Suppressor macrophage (primary cell): Measurements from ENCODE around the gene LTV1.
"Not testable (repeated sequence)": the region's sequence is repeated elsewhere in the genome, so short reads cannot be mapped to it uniquely, and the experiment has no call there.

ENCODE experiments used
- DNase-seq, 4 experiments: peaks; one replicate each; pipeline ENCODE4 v3.0.0-alpha.2; 2020 to 2022
- total RNA-seq, 17 experiments: gene quantifications; one replicate each; lab custom pipeline; 2026; ENCODE audit warnings: mixed read lengths in 6 of 17, inconsistent platforms in 3 of 17; lab: John Stamatoyannopoulos, UW

LTV1 gene, protein sequence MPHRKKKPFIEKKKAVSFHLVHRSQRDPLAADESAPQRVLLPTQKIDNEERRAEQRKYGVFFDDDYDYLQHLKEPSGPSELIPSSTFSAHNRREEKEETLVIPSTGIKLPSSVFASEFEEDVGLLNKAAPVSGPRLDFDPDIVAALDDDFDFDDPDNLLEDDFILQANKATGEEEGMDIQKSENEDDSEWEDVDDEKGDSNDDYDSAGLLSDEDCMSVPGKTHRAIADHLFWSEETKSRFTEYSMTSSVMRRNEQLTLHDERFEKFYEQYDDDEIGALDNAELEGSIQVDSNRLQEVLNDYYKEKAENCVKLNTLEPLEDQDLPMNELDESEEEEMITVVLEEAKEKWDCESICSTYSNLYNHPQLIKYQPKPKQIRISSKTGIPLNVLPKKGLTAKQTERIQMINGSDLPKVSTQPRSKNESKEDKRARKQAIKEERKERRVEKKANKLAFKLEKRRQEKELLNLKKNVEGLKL
- 3.5 to 18.4 (median 9.5) reads per million in 17 experiments for total RNA-seq

- peak; percentile 97 to 98 (median 98) for DNase-seq
Observed at GRCh38 chr6:143842902-143843676, at the start of gene LTV1. Gene LTV1 (plus strand): TSS chr6:143843338. CDS start chr6:143843478, 140 bp downstream.

GRCh38 chr6:143796551-143796950 lies 46.6 kb upstream of the LTV1 start:
- not testable (repeated sequence) for DNase-seq

GRCh38 chr6:143798487-143798886 lies 44.7 kb upstream of the LTV1 start:
- not testable (repeated sequence) for DNase-seq

DNA sequence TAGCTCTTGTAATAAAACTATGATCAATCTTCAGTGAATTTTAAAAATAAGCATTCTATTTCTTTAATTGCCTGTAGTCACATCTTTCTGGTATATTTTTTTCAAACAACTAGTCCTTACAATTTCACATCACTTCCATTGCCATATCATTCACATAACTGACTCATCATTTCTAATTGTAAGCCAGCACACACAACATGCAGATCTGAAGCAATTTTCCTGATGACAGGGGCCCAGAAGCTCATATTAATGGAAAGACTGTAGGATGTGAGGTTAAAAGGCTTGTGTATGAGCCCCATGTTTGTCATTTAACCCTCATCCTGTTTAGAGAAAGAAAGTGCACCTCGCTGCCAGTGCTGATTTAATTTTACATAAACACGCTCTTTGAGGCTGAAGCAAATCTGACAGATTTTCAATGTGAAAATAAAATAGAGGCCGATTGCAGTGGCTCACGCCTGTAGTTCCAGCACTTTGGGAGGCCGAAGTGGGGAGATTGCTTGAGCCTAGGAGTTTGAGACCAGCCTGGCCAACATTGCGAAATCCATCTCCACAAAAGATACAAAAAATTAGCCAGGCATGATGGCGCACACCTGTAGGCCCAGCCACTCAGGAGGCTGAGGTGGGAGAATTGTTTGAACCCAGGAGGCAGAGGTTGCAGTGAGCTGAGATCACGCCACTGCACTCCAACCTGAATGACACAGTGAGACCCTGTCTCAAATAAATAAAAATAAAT lies 40.1 kb upstream of the LTV1 start:
- peak in 2 of 4 experiments; percentile 12 to 42 for DNase-seq

GRCh38 chr6:143803769-143804568 lies 39.2 kb upstream of the LTV1 start:
- DNase-seq: no peak

GRCh38 chr6:143804835-143805239 lies 38.3 kb upstream of the LTV1 start:
- DNase-seq: peak in 3 of 4 experiments; percentile 29 to 44 (median 36)

DNA sequence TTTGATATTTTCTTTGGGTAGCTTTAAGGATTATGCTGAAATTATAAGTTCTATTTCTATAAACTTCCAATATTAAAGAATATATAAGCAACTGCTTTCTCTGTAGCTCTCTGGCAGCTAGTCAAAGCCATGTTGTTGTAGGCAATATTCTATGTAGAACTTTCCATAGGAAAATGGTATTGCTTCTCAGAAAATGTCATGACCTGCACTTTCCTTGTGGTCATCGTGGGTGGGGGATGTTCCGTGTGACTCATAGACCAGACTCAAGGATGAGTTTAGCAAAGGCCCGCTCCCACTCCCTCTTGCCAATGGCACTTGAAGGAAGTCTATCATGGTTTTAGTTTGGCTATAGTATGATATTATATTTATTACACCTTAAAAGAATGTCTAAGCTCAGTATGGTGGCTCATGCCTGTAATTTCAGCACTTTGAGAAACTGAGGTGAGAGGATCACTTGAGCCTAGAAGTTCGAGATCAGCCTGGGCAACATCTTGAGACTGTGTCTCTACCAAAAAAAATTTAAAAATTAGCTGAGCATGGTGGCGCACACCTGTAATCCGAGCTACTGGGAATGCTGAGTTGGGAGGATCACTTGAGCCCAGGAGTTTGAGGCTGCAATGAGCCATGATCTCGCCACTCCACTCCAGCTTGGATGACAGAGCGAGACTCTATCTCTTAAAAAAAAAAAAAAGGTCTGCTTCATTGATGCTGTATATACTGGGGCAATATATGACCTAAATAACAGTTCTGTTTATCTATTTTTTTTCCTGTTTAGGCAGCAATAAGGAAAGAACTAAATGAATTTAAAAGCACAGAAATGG lies 36.6 kb upstream of the LTV1 start:
- DNase-seq: peak; percentile 88 to 97 (median 94)

GRCh38 chr6:143807103-143807772 lies 35.9 kb upstream of the LTV1 start:
- DNase-seq: peak; percentile 55 to 80 (median 72)

DNA sequence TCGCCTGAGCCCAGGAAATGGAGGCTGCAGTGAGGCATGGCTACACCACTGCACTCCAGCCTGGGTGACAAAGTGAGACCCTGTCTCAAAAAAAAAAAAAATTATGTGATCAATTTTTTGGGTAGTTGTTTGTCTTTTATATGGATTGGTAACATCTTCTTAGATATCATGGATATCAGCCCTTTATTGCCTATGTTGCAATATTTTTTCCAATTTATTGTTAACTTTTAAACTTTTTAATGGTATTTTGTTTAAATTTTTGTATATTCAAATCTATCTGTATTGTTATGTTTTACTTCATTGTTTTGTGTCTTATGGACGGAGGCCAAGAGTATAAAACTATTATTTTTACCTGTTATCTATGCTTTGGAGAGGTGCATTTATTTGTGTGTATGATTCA lies 32.4 kb upstream of the LTV1 start:
- DNase-seq: no peak

GRCh38 chr6:143811501-143812157 lies 31.5 kb upstream of the LTV1 start:
- no peak for DNase-seq

DNA sequence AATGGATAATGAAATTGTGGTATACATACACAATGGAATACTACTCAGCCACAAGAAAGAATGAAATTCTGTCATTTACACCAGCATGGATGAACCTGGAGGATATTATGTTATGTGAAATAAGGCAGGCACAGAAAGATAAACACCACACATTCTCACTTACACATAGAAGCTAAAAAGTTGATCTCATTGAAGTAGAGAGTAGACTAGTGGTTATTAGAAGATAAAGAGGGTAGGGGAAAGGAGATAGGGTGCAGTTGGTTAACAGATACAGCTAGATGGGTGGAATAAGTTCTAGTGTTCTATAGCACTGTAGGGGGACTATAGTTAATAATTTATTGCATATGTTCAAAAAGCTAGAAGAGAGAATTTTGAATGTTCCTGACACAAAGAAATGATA lies 25.5 kb upstream of the LTV1 start:
- no peak for DNase-seq

DNA sequence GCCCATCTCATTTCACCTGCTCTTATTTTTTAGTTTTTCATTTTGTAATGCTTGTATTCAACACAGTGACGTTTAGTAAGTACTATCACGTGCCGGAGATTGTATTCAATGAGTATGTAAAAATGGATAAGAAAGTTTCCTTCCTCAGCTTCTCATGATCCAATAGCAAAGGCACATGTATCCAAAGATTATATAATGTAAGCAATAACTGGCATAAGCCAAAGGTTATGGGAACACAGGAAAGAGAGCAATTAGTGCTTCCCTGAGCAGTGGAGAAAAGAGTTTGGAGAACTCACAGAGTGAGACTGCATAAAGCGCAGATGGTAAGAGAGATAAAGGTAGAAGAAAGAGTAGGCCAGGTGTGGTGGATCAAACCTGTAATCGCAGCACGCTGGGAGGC lies 21.8 kb upstream of the LTV1 start:
- DNase-seq: no peak

DNA sequence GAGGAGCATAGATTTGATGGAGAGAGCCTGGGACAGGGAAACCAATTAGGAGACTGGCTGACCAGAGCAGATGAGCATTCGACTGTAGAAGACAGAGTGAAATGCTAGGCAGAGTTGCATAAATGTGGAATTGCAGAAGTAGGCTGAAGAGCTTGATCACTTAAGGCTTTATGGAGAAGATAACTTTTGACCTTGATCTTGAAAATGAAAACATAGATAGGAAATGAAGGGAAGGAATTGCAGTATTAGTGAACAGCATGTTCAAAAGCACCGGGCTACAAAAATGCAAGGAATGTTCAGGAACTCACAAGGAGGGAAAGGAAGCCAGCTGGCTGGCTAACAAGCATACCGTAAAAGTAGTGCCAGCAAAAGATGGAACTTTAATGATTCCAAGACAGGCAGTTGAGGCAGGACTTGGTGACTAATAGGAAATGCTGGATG lies 20.5 kb upstream of the LTV1 start:
- peak in 2 of 4 experiments; percentile 23 to 28 for DNase-seq

DNA sequence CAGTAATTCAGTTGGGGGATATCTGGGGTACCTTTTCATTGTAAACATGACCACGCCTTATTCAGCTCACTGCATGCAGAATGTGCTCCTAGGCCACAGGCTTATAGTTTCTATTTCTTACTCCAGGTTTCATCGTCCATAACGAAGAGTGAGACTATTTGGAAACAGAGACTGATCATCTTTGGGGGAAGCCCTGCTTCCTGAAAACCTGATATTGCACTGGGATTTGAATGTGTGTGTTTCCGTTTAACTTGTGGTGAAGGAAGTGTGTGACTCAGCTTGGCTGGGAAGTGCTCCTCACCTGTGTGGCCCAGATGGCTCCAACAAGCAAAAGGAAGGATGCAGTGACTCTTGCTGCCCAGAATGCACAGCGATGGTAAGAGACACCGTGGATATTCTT lies 19.6 kb upstream of the LTV1 start:
- DNase-seq: no peak

GRCh38 chr6:143828572-143828971 lies 14.6 kb upstream of the LTV1 start:
- no peak for DNase-seq

DNA sequence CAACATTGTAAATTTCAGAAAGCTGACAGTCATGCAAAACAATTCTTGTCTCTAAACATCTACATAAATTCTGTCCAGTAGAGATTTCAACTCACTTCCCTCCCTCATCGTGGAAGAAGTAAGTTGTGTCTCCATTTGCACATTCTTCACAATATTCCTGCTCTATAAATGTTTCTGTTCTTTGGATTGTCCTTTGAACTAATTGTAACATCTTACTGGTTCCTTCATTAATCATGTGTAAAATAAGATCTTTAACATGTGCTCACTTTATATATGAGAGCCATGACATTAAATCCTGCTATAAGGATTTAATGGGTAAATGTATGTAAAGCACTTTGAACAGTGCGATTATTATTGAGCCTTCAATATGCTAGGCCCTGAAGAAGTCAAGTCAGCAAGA lies 7.0 kb upstream of the LTV1 start:
- no peak for DNase-seq

DNA sequence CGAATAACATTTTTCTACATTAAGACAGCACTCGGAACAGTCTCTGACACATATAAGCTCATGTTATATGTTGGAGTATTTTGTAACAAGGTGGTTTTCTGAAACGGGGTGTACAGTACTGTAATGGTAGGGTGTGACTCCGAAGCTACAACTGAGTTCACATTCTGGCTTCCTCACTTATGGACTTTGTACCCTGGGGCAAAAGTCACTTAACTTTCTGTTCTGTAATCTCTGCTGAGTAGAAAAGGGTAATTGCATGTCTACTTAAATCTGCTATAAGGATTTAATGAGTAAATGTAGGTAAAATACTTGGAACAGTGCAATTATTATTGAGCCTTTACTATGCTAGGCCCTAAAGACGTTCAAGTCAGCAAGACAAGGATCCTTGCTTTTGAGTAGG lies 4.7 kb upstream of the LTV1 start:
- no peak for DNase-seq

- no peak for DNase-seq
Observed at GRCh38 chr6:143839196-143839595, 3.9 kb upstream of the LTV1 start.

GRCh38 chr6:143840595-143841265 lies 2.4 kb upstream of the LTV1 start:
- DNase-seq: peak in 2 of 4 experiments; percentile 6 to 15
